Neuron (in vitro differentiated cells): Measurements from ENCODE around the gene ITPKC.

Experiments used
- H2AFZ ChIP-seq: one replicate; pipeline ENCODE4 v1.6.1; 2013; ENCODE audit warnings: low read depth, mild to moderate bottlenecking, inconsistent platforms, low read length, moderate library complexity
- H3K27me3 ChIP-seq: one replicate; pipeline ENCODE4 v1.6.1; 2013; ENCODE audit warnings: low read length; ENCODE audit not compliant: insufficient read depth
- H3K36me3 ChIP-seq: one replicate; pipeline ENCODE4 v1.6.1; 2013; ENCODE audit warnings: low read length; ENCODE audit not compliant: insufficient read depth
- H3K4me1 ChIP-seq: one replicate; pipeline ENCODE4 v1.6.1; 2013; ENCODE audit warnings: low read length; ENCODE audit not compliant: insufficient read depth
- H3K4me3 ChIP-seq: 2 replicates; pipeline ENCODE4 v1.5.1; 2013; ENCODE audit warnings: mild to moderate bottlenecking, low read length, moderate library complexity
- H3K9me3 ChIP-seq: one replicate; pipeline ENCODE4 v1.6.1; 2013; ENCODE audit warnings: low read length

The ITPKC gene

DNA sequence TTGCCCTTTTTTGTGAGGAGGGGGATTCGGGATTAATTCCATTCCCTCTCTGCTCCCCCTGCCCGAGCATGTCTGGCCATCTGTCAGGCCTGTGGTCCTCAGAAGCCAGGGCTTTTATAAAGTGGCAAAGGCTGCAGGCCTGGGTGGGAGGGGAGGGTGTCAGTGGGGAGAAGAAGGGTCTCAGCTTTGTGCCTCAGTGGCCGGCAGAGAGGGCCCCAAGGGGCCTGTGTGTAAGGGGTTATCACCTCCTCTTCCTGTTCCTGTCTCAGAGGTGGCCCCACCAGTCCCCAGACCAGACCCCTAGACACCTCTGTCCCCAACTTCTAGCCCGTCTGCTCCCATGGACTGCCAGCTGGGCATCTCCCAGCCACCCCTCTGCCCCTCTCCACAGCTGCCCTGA, 23.0 kb upstream of the ITPKC start:
- no peak overlapping the region for H2AFZ ChIP-seq
- no peak overlapping the region for H3K4me3 ChIP-seq
- H3K36me3 ChIP-seq: peaks cover 22% of the 10 kb centered on the region
- H3K9me3 ChIP-seq: no peaks in the 10 kb centered on the region
- H3K4me1 ChIP-seq: peaks cover 17% of the 10 kb centered on the region
- no peaks in the 10 kb centered on the region for H3K27me3 ChIP-seq

DNA sequence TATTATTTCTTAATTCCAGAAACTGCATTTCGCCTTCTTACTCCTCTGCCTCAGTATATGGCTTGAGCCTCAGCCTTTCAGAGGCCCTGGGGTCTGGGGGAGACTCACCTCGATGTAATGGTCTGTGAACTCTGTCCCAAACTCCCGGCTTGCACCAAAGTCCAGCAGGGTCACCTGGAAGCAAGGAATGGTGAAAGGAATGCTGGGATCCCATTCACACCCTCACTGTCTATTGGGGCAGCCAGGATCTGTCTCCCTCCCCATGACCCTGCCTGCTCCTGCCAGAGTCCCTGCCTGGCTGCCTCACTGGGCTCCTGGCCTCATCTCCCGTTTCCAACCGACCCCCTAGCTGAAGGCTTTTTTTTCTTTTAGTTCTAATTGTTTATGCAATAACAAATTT, 21.0 kb upstream of the ITPKC start:
- peaks cover 37% of the 10 kb centered on the region for H3K36me3 ChIP-seq
- H3K4me1 ChIP-seq: peaks cover 3% of the 10 kb centered on the region
- no peaks in the 10 kb centered on the region for H3K27me3 ChIP-seq
- no peaks in the 10 kb centered on the region for H3K9me3 ChIP-seq
- no peak overlapping the region for H3K4me3 ChIP-seq
- H2AFZ ChIP-seq: no peak overlapping the region

DNA sequence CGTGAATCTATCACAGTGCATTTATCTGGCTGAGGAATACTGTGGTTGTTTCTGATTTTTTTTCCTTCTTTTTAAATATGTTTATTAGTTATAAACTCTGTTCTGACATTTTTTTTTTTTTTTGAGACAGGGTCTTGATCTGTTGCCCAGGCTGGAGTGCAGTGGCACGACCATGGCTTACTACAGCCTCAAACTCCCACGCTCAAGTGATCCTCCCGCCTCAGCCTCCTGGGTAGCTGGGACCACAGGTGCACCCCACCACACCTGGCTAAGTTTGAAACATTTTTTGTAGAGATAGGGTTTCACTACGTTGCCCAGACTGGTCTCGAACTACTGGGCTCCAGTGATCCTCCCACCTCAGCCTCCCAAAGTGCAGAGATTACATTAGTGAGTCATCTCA, 19.9 kb upstream of the ITPKC start:
- H3K27me3 ChIP-seq: no peaks in the 10 kb centered on the region
- no peaks in the 10 kb centered on the region for H3K9me3 ChIP-seq
- H3K36me3 ChIP-seq: peaks cover 44% of the 10 kb centered on the region
- H3K4me3 ChIP-seq: no peak overlapping the region
- no peak overlapping the region for H2AFZ ChIP-seq
- H3K4me1 ChIP-seq: no peaks in the 10 kb centered on the region

DNA sequence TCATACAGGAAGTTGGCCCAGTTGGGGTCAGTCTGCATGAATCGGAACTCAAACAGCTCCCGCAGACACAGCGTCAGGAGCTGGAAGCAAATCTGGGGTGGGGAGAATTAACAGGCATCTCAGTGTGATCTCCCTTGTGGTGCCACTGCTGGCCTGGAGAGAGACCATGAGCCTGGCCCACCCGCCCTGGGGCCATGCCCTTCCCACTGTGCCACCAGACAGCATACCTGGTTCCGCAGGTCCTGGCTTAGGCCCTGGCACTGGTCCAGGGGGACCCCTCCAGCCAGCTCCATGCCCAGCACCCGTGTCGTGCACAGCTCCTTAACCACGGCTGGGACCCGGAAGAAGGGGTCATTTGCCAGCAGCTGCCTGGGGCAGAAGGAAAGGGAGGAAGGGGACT, 16.8 kb upstream of the ITPKC start:
- Histone ChIP-seq H3K4me3 (no peak overlapping the region), H2AFZ (no peak overlapping the region), H3K27me3 (no peaks in the 10 kb centered on the region), H3K4me1 (no peaks in the 10 kb centered on the region), H3K9me3 (no peaks in the 10 kb centered on the region), H3K36me3 (peaks cover 56% of the 10 kb centered on the region)

DNA sequence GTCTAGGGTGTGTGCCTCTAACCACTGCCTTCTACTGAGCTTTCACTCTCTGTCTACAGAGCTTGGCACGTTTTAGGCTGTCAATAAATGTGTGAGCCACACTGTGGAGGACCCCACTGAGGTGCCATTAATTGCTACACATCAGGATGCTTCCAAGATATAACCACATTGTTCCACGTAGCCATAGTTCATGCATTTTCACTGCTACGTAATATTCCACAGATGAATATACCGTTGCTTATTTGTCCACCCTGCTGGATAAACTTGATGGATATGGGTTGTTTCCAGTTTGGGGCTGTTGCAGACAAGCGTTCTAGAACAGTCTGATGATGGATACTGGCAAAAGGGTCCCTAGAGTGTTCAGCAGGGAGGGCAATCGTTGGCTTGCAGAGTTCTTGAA, 15.2 kb upstream of the ITPKC start:
- Histone ChIP-seq H3K4me3 (no peak overlapping the region), H3K9me3 (no peaks in the 10 kb centered on the region), H3K36me3 (peaks cover 64% of the 10 kb centered on the region), H3K4me1 (no peaks in the 10 kb centered on the region), H2AFZ (no peak overlapping the region), H3K27me3 (no peaks in the 10 kb centered on the region)

DNA sequence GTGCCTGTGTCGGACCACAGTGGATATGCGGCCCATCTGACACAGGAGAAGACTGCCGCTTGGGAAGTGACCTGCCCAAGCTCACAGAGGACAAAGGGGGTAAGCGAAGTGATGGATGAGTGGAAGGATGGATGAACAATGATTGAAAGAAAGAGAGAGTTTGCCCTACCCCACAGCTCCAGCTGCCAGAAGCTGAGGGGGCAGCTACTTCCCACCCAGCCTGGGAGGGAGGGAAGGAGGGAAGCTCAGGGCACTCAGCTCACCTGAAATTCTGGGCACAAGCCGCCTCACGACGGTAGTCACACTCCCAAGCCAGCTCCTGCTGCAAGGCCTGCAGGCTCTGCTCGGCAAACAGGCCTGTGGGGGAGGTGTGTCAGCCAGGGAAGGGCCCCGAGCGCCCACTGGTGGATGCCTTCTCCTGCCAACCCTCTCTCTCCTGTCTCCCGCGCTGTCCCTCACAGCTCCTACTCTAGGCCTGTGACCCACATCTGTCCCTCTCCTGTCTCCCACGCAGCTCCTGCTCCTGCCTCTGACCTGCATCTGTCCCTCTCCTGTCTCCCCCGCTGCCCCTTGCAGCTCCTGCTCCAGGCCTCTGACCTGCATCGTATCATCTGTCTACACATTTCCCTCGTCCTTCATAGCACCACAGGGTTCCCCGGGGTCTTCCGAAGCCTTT, 14.4 kb upstream of the ITPKC start:
- Histone ChIP-seq H2AFZ (no peak overlapping the region), H3K27me3 (no peaks in the 10 kb centered on the region), H3K36me3 (peaks cover 63% of the 10 kb centered on the region), H3K4me3 (no peak overlapping the region), H3K4me1 (no peaks in the 10 kb centered on the region), H3K9me3 (no peaks in the 10 kb centered on the region)

DNA sequence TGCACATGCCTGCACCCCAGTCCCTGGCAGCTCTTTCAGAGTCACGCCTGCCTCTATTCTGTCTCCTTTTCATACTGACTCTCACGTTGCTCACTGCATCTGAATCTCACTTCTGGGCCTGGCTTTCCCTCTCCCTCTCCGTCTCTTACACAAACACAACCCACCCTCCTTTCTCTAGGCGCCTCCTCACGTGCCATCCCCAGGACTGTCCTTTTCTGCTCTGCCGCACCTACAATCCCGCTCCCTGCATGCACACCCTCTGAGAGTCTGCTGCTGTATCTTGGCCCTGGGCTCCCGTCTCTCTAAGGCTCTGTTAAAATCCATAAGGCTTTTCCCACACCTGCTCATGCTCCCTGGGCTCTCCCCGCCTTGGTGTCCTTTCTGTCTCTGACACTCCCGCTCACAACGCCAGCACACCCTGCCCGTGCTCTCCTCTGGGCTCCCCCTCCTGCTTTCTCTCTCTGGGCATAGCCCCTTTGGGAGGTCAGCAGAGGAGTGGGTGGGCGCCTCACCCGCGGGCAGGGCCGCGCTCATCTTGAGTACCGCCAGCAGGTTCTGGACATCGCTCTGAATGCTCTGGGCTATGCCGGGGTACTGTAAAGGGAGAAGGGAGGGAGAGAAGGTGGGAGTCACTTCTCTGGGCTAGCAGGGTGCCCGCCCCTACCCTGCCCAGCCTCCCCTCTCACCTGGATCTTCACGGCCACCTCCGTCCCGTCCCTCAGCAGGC, 13.7 kb upstream of the ITPKC start:
- Histone ChIP-seq H2AFZ (no peak overlapping the region), H3K4me3 (no peak overlapping the region), H3K36me3 (peaks cover 63% of the 10 kb centered on the region), H3K27me3 (no peaks in the 10 kb centered on the region), H3K4me1 (no peaks in the 10 kb centered on the region), H3K9me3 (no peaks in the 10 kb centered on the region)

DNA sequence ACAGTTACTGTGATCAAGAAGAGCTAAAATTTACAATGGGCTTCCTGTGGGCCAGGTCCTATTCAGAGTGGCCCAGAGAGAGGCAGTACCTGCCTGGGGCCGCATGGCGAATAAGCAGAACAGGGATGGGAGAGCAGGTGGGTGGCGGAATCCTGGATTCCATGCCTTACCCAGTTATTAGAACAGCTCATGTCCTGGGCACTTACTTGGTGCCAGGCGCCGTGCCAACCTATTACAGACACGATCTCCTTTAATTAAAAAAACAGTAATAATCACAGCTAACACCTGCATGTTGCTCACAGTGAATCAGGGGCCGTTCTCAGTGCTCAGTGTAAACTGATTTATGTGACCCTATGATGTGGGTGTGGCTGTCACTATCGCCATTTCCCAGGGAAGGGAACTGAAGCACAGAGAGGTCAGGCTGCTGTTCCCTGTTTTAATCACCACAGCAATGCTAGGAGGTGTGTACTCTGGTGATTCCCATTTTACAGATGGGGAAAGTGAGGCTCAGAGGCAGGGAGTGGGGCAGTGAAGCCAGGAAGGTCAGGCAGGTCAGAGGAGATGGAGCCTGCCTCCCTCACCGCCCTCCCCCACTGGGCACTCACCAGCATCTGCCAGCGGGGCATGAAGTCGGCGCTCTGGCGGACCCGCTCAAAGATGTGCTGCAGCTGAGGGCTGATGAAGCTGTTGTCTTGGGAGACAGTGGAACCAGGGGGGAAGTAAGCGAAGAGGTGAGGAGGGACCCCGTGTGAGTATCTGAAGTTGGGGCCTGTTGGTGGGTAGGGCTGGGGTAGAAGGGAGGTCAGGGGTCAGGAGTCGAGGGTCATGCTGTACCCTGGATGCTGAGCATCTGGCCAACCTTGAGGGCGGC, 12.2 kb upstream of the ITPKC start:
- no peaks in the 10 kb centered on the region for H3K9me3 ChIP-seq
- H3K4me3 ChIP-seq: no peak overlapping the region
- no peaks in the 10 kb centered on the region for H3K27me3 ChIP-seq
- H3K36me3 ChIP-seq: peaks cover 73% of the 10 kb centered on the region
- H2AFZ ChIP-seq: no peak overlapping the region
- H3K4me1 ChIP-seq: no peaks in the 10 kb centered on the region

DNA sequence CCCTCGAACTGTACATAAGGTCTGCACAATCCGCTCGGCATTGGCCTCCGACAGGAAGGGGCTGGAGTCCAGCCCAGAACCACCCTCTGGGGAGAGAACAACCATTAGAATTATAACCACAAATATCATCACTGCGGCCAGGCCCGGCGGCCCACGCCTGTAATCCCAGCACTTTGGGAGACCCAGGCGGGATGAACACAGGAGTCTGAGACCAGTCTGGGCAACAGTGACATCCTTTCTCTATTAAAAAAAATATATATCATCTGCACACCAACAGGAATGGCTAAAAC, 11.6 kb upstream of the ITPKC start:
- Histone ChIP-seq H2AFZ (no peak overlapping the region), H3K9me3 (no peaks in the 10 kb centered on the region), H3K36me3 (peaks cover 72% of the 10 kb centered on the region), H3K4me3 (no peak overlapping the region), H3K4me1 (no peaks in the 10 kb centered on the region), H3K27me3 (no peaks in the 10 kb centered on the region)

DNA sequence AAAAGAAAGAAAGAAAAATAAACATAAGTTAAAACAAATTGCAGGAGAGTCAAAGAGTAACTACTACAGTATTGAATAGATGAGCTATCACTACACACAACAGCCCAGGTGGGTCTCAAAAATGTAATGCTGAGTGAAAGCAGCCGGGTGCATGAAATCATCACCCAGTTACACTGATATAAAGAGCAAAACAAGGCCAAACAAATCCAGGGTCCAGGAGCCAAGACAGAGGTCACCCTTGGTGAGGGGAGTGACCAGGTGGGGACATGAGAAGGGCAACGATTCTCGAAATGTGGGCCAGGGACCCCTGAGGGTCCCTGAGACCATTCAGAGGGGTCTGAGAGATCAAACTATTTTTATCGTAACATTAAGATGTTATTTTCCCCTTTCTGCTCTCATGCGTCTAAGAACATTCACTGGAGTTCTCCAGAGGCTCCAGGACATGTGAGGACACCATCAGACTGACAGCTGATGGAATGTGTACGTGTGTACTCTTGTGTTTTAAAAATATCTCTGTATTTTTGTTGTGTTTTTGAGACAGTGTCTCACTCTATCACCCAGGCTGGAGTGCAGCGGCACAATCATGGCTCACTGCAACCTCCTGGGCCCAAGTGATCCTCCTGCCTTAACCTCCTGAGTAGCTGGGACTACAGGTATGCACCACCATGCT, 10.8 kb upstream of the ITPKC start:
- Histone ChIP-seq H3K4me3 (no peak overlapping the region), H3K36me3 (peaks cover 70% of the 10 kb centered on the region), H3K4me1 (no peaks in the 10 kb centered on the region), H2AFZ (no peak overlapping the region), H3K9me3 (no peaks in the 10 kb centered on the region), H3K27me3 (no peaks in the 10 kb centered on the region)

DNA sequence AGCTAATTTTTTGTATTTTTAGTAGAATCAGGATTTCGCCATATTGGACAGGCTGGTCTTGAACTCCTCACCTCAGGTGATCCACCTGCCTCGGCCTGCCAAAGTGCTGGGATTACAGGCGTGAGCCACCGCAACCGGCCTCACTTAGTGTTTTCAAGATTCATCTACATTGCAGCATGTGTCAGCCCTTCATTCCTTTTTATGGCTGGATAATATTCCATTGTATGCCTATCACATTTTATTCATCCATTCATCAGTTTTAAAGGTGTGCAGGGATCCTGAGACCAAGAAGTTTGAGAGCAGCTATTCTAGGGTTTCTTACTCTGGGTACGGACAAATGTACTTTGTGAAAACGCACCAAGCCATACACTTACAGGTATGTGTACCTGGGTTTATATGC, 9.3 kb upstream of the ITPKC start:
- Histone ChIP-seq H3K27me3 (no peaks in the 10 kb centered on the region), H2AFZ (no peak overlapping the region), H3K4me3 (no peak overlapping the region), H3K9me3 (no peaks in the 10 kb centered on the region), H3K4me1 (no peaks in the 10 kb centered on the region), H3K36me3 (peaks cover 59% of the 10 kb centered on the region)

DNA sequence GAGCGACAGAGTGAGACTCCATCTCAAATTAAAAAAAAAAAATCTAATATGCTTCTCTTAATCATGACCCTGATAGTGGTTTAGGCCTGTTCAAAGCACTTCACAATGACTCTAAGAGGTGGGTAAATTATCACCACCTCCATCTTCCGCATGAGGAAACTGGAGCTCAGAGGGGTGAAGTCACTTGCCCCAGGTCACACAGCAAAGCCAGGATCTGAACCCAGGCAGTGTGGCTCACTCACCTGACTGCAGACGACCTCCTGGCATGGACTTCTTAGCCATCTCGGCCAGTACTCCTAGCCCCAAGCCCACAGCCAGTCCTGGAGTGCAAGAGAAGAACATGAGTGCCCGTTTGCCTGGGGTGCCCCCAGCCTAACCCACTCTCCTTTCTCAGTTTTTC, 7.1 kb upstream of the ITPKC start:
- Histone ChIP-seq H3K4me3 (no peak overlapping the region), H3K27me3 (no peaks in the 10 kb centered on the region), H3K4me1 (peaks cover 6% of the 10 kb centered on the region), H2AFZ (no peak overlapping the region), H3K36me3 (peaks cover 44% of the 10 kb centered on the region), H3K9me3 (no peaks in the 10 kb centered on the region)

DNA sequence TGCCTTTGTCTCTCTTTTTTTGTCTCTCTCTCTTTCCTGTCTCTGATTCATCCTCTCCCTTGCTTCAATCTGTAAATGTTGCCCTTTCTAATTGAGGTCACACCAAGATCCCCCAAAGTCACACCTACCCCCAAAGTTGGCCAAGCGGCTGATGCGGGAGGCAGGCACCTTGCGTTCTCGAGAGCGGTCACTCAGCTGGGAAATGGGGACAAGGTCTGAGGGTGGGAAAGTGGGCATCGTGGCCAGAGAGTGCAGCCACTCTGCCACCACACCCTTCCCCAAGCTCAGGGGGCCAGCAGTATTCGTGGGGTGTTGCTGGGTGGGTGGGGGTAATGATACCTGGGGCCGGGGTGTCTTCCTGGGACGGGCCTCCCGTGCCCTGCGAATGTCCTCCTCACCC, 3.0 kb upstream of the ITPKC start:
- Histone ChIP-seq H2AFZ (no peak overlapping the region), H3K4me3 (no peak overlapping the region), H3K4me1 (peaks cover 34% of the 10 kb centered on the region), H3K27me3 (no peaks in the 10 kb centered on the region), H3K36me3 (peaks cover 19% of the 10 kb centered on the region), H3K9me3 (no peaks in the 10 kb centered on the region)
